RPMI8226 (cell line): Measurements from ENCODE around the gene TJP1.
"Not testable (repeated sequence)": the region's sequence is repeated elsewhere in the genome, so short reads cannot be mapped to it uniquely, and the experiment has no call there.

Experiments
- DNase-seq: peaks from one replicate; pipeline ENCODE4 v3.0.0-alpha.2; 2015

The TJP1 gene

GRCh38 chr15:29792426-29793159 is 29.7 kb downstream of the TJP1 start:
- DNase-seq, result no peak

- DNase-seq, result no peak
These were observed 31.7 kb downstream of the TJP1 start for GRCh38 chr15:29790607-29791006.

GRCh38 chr15:29789871-29790270 is 32.4 kb downstream of the TJP1 start:
- no peak for DNase-seq

GRCh38 chr15:29788433-29789034 is 33.7 kb downstream of the TJP1 start:
- DNase-seq, result no peak

GRCh38 chr15:29787767-29788166 is 34.5 kb downstream of the TJP1 start:
- no peak for DNase-seq

GRCh38 chr15:29785642-29786041 is 36.6 kb downstream of the TJP1 start:
- DNase-seq, result no peak

- no peak for DNase-seq
These were observed 37.1 kb downstream of the TJP1 start for GRCh38 chr15:29785136-29785535.

- no peak for DNase-seq
These were observed 37.9 kb downstream of the TJP1 start for GRCh38 chr15:29784413-29784812.

- not testable (repeated sequence) for DNase-seq
These were observed 39.5 kb downstream of the TJP1 start for GRCh38 chr15:29782816-29783215.

- DNase-seq, result no peak
These were observed 43.9 kb downstream of the TJP1 start for GRCh38 chr15:29778382-29778781.

- no peak for DNase-seq
These were observed 45.4 kb downstream of the TJP1 start for GRCh38 chr15:29776859-29777258.

- DNase-seq, result no peak
These were observed 47.4 kb downstream of the TJP1 start for GRCh38 chr15:29774900-29775299.

GRCh38 chr15:29773816-29774215 is 48.5 kb downstream of the TJP1 start:
- DNase-seq, result no peak

GRCh38 chr15:29773000-29773399 is 49.3 kb downstream of the TJP1 start:
- no peak for DNase-seq

- no peak for DNase-seq
These were observed 51.5 kb downstream of the TJP1 start for GRCh38 chr15:29770796-29771195.

- DNase-seq, result no peak
These were observed 56.3 kb downstream of the TJP1 start for GRCh38 chr15:29765898-29766527.

- no peak for DNase-seq
These were observed 56.9 kb downstream of the TJP1 start for GRCh38 chr15:29765234-29765841.

GRCh38 chr15:29759596-29759995 is 62.7 kb downstream of the TJP1 start:
- no peak for DNase-seq

GRCh38 chr15:29756358-29757267 is 65.7 kb downstream of the TJP1 start:
- no peak for DNase-seq

- DNase-seq, result not testable (repeated sequence)
These were observed 68.3 kb downstream of the TJP1 start for GRCh38 chr15:29754009-29754408.

- no peak for DNase-seq
These were observed 68.8 kb downstream of the TJP1 start for GRCh38 chr15:29753506-29753905.

GRCh38 chr15:29750754-29751153 is 71.5 kb downstream of the TJP1 start:
- no peak for DNase-seq
